Measurements from ENCODE around the gene WNT5A. TPM values are rescaled to one million over a fixed set of nuclear protein-coding genes. Genes with fewer than 3 reads are reported as not detected.

Gene WNT5A
- total RNA-seq, 1 donor from 2014 or later: 11.6 TPM

GRCh38 chr3:55497250-55497649, 10.1 kb upstream of the WNT5A start:
- TF ChIP-seq CTCF (IDR thresholded peaks at IDR 0.05): no peak
- no peaks in the 10 kb centered on the region for H3K36me3 Mint-ChIP-seq (ENCODE audit: low read depth)
- H3K4me1 Mint-ChIP-seq (ENCODE audit: low read depth): no peaks in the 10 kb centered on the region

GRCh38 chr3:55494976-55495375, 7.9 kb upstream of the WNT5A start:
- Mint-ChIP-seq H3K4me1 (ENCODE audit: low read depth) (peaks cover 3% of the 10 kb centered on the region), H3K4me3 (ENCODE audit: unreplicated experiment) (no peak overlapping the region), H3K27me3 (ENCODE audit: low read depth) (no peaks in the 10 kb centered on the region), H3K9me3 (ENCODE audit: low read depth) (no peaks in the 10 kb centered on the region), H3K36me3 (ENCODE audit: low read depth) (no peaks in the 10 kb centered on the region), H3K27ac (ENCODE audit: unreplicated experiment) (no peak overlapping the region)
- DNase-seq (ENCODE audit: low spot score): no peak
- no peak for TF ChIP-seq CTCF (IDR thresholded peaks at IDR 0.05)

More at GRCh38 chr3:55497250-55497649, 10.1 kb upstream of the WNT5A start:
- no peak for DNase-seq (ENCODE audit: low spot score)
- no peak overlapping the region for H3K4me3 Mint-ChIP-seq (ENCODE audit: unreplicated experiment)
- no peaks in the 10 kb centered on the region for H3K9me3 Mint-ChIP-seq (ENCODE audit: low read depth)
- no peaks in the 10 kb centered on the region for H3K27me3 Mint-ChIP-seq (ENCODE audit: low read depth)
- no peak overlapping the region for H3K27ac Mint-ChIP-seq (ENCODE audit: unreplicated experiment)

GRCh38 chr3:55492976-55493375, 5.9 kb upstream of the WNT5A start:
- no peak for DNase-seq (ENCODE audit: low spot score)
- Mint-ChIP-seq H3K4me1 (ENCODE audit: low read depth) (peaks cover 16% of the 10 kb centered on the region), H3K4me3 (ENCODE audit: unreplicated experiment) (no peak overlapping the region), H3K9me3 (ENCODE audit: low read depth) (no peaks in the 10 kb centered on the region), H3K27me3 (ENCODE audit: low read depth) (peaks cover 2% of the 10 kb centered on the region), H3K36me3 (ENCODE audit: low read depth) (no peaks in the 10 kb centered on the region), H3K27ac (ENCODE audit: unreplicated experiment) (no peak overlapping the region)
- TF ChIP-seq CTCF (IDR thresholded peaks at IDR 0.05): no peak

GRCh38 chr3:55491296-55491816, 4.2 kb upstream of the WNT5A start:
- Mint-ChIP-seq H3K9me3 (ENCODE audit: low read depth) (no peaks in the 10 kb centered on the region), H3K4me3 (ENCODE audit: unreplicated experiment) (no peak overlapping the region), H3K4me1 (ENCODE audit: low read depth) (peaks cover 19% of the 10 kb centered on the region), H3K27ac (ENCODE audit: unreplicated experiment) (no peak overlapping the region), H3K36me3 (ENCODE audit: low read depth) (no peaks in the 10 kb centered on the region), H3K27me3 (ENCODE audit: low read depth) (peaks cover 2% of the 10 kb centered on the region)
- no peak for DNase-seq (ENCODE audit: low spot score)
- TF ChIP-seq CTCF (IDR thresholded peaks at IDR 0.05): no peak

- Mint-ChIP-seq H3K36me3 (ENCODE audit: low read depth) (no peaks in the 10 kb centered on the region), H3K27ac (ENCODE audit: unreplicated experiment) (no peak overlapping the region), H3K4me3 (ENCODE audit: unreplicated experiment) (no peak overlapping the region), H3K9me3 (ENCODE audit: low read depth) (no peaks in the 10 kb centered on the region), H3K4me1 (ENCODE audit: low read depth) (peaks cover 27% of the 10 kb centered on the region), H3K27me3 (ENCODE audit: low read depth) (peaks cover 2% of the 10 kb centered on the region)
- TF ChIP-seq CTCF (IDR thresholded peaks at IDR 0.05): no peak
- DNase-seq (ENCODE audit: low spot score): no peak
Observed at GRCh38 chr3:55490276-55490913, 3.3 kb upstream of the WNT5A start.

All from chondrocyte (in vitro differentiated cells).